Pancreas (tissue), 10 donors: Measurements from ENCODE around the gene BEND2. TPM values are rescaled to one million over a fixed set of nuclear protein-coding genes. Genes with fewer than 3 reads are reported as not detected.
A peak's percentile ranks its signal among the peaks of the same experiment; 100 is the strongest.
"Not testable (repeated sequence)": the region's sequence is repeated elsewhere in the genome, so short reads cannot be mapped to it uniquely, and the experiment has no call there.

Experiments
- ATAC-seq, 4 donors: fragments of 200-7000 bp; cut with Tn5 transposase; one replicate each; pipeline versions ENCODE4 v1.8.0 to v1.9.1; 2020; ENCODE audit warnings: mild to moderate bottlenecking in 4 of 4, moderate library complexity in 4 of 4
- DNase-seq, 6 donors: peaks; one replicate each; pipeline ENCODE4 v3.0.0-alpha.2; 2020
- FAIRE-seq: peaks from 2 replicates; lab custom pipeline; 2012; peaks lifted over from hg19 to GRCh38; lab: Jason Lieb, UNC
- H3K27ac ChIP-seq, 4 donors: fragments of 200-600 bp; sonication (generic); 1 replicate in 3 of 4; 2 replicates in 1 of 4; pipeline versions ENCODE4 v1.5.0 to v1.8.0; 2020
- H3K27me3 ChIP-seq, 4 donors: fragments of 200-600 bp; one replicate each; pipeline ENCODE4 v1.8.0; 2021
- H3K36me3 ChIP-seq, 3 donors: fragments of 200-600 bp; sonication (generic) in 1 of 3; one replicate each; pipeline versions ENCODE4 v1.5.0 to v1.8.0; 2020 to 2021
- H3K4me1 ChIP-seq, 3 donors: fragments of 200-600 bp; one replicate each; pipeline ENCODE4 v1.8.0; 2021
- H3K4me3 ChIP-seq, 4 donors: fragments of 200-600 bp; sonication (generic) in 2 of 4; one replicate each; pipeline versions ENCODE4 v1.5.0 to v1.8.0; 2020 to 2021
- H3K9me3 ChIP-seq, 4 donors: fragments of 200-600 bp; one replicate each; pipeline ENCODE4 v1.8.0; 2021
- WGBS, 2 donors: extraction: QIAGEN DNeasy Blood & Tissue Kit; methylation state at CpG; one replicate each; pipeline ENCODE4 v1.1.7; 2013; 5-methylcytosine and 5-hydroxymethylcytosine counted together
- intact Hi-C, 3 donors: fragments of 100-400 bp; cut with DNase I; formaldehyde crosslinking; loops; one replicate each; pipeline versions ENCODE4 v1.11.1 to v1.14.2; 2022
- polyA plus RNA-seq, 2 donors: library from polyadenylated mRNA; stranded (reverse); fragments of 200-250 nt; gene quantifications; one replicate each; pipeline ENCODE4 v1.2.3, GENCODE V29; 2013
- total RNA-seq, 6 donors: library from RNA; stranded (reverse); fragmentation: NEBNext Ultra II Directional in 4 of 6; extraction: Animal tissue kit (Norgen Biotek cat#: 25700) in 4 of 6; gene quantifications; one replicate each; pipeline versions ENCODE4 v1.2.1 to v1.2.4, GENCODE V29; 2021 to 2023
- TF ChIP-seq, protein P1 (sequence below), 4 donors: fragments of 200-600 bp; sonication (generic) in 3 of 4; IDR thresholded peaks; one replicate each; pipeline versions ENCODE4 v1.5.0 to v1.8.0; 2021; ENCODE audit warnings: antibody characterized with exemption in 4 of 4
- donor health status: healthy with polysubstance abuse.
- donor health status: DM: no; HTN: no; CAD: no; lungs with moderate emphysema.
- donor health status: DM: no; HTN: no; CAD: no.
- donor health status: control.
- donor health status: control.
- donor health status: Bipolar disorder and iron deficiency.
- donor health status: DM: yes; HTN: yes; CAD: no.
- donor health status: DM: no; HTN: no; CAD: no.
- donor health status: DM: no; HTN: no; CAD: no.
- donor health status: DM: yes; HTN: yes; CAD: no.

BEND2 gene
- not detected for total RNA-seq
- not detected for polyA plus RNA-seq

DNA sequence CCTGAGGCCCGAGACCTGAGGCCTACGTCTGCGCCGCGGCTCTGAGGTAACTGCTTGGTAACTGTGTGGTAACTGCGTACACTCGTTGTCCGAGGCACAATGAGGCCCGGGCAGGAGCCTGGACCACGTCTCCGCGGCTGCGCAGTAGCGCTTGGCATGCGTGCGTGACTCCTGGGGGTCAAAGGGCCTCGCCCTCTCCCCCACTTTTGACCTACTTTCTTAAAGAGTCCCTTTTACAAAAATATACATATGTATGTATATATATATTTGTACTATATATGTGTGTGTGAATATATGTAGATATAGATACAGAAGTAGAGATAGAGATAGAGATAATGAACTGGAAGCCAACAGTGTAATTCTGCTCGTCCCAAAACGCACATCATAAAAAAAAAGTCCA, at the start of gene BEND2:
Gene BEND2 (minus strand): TSS at position 101 of the 400 bp plus-strand sequence. CDS start 136 bp downstream, outside the sequence.
- no peaks in the 10 kb centered on the region for H3K27me3 ChIP-seq
- no peak within 1 kb of the TSS for H3K4me3 ChIP-seq
- H3K9me3 ChIP-seq = no peaks in the 10 kb centered on the region
- FAIRE-seq (no peak), ATAC-seq (no peak), DNase-seq (no peak)
- H3K27ac ChIP-seq = no peak within 1 kb of the TSS
- 89 to 90% methylated on average over 19 of the region's 19 CpGs for WGBS, 2 donors
- intact Hi-C loops = no loop called here
- H3K4me1 ChIP-seq = no peaks in the 10 kb centered on the region
- H3K36me3 ChIP-seq = no peaks in the 10 kb centered on the region
- TF ChIP-seq, protein P1, sequence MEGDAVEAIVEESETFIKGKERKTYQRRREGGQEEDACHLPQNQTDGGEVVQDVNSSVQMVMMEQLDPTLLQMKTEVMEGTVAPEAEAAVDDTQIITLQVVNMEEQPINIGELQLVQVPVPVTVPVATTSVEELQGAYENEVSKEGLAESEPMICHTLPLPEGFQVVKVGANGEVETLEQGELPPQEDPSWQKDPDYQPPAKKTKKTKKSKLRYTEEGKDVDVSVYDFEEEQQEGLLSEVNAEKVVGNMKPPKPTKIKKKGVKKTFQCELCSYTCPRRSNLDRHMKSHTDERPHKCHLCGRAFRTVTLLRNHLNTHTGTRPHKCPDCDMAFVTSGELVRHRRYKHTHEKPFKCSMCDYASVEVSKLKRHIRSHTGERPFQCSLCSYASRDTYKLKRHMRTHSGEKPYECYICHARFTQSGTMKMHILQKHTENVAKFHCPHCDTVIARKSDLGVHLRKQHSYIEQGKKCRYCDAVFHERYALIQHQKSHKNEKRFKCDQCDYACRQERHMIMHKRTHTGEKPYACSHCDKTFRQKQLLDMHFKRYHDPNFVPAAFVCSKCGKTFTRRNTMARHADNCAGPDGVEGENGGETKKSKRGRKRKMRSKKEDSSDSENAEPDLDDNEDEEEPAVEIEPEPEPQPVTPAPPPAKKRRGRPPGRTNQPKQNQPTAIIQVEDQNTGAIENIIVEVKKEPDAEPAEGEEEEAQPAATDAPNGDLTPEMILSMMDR (IDR thresholded peaks at IDR 0.05) = no peak

DNA sequence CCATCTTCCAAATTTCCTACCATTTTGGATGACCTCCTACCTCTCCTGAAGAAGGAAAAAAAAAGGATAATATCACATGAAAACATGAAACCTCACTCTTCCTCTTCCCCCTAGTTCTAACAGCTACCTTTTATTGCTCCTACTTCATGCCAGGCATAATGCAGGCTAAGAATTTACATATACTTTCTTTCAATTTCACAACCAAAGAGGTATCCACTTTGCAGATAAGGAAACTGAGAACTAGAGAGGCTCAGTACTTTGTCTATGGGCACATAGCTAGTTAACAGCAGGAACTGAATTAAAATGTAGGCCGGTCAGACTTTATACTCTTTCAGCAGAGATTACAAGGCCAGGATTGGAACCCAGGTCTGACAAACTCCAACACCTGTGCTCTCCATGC, 34.4 kb upstream of the BEND2 start:
- Histone ChIP-seq H3K27ac (no peak overlapping the region), H3K27me3 (peaks cover 0 to 7% (median 1%) of the 10 kb centered on the region in 4 donors), H3K4me1 (peaks cover 0 to 3% (median 0%) of the 10 kb centered on the region in 3 donors), H3K9me3 (no peaks in the 10 kb centered on the region), H3K4me3 (no peak overlapping the region), H3K36me3 (no peaks in the 10 kb centered on the region)
- FAIRE-seq = no peak
- intact Hi-C loops = no loop called here
- no peak for DNase-seq
- WGBS, 2 donors = 78 to 93% methylated on average over 1 of the region's 1 CpG
- no peak for ATAC-seq
- TF ChIP-seq, protein P1 (IDR thresholded peaks at IDR 0.05) = no peak

GRCh38 chrX:18252644-18253359, 32.1 kb upstream of the BEND2 start:
- no peak overlapping the region for H3K27ac ChIP-seq
- ATAC-seq (peak; percentile 31 to 72 (median 54)), DNase-seq (peak in 3 of 6 donors; percentile 2 to 17 (median 15)), FAIRE-seq (no peak)
- intact Hi-C loops = no loop called here
- WGBS, 2 donors = 14 to 23% methylated on average over 3 of the region's 3 CpGs
- H3K9me3 ChIP-seq = no peaks in the 10 kb centered on the region
- TF ChIP-seq, protein P1 (IDR thresholded peaks at IDR 0.05) = no peak
- peaks cover 0 to 3% (median 0%) of the 10 kb centered on the region in 3 donors for H3K4me1 ChIP-seq
- H3K4me3 ChIP-seq = no peak overlapping the region
- no peaks in the 10 kb centered on the region for H3K36me3 ChIP-seq
- H3K27me3 ChIP-seq = peaks cover 0 to 7% (median 1%) of the 10 kb centered on the region in 4 donors

DNA sequence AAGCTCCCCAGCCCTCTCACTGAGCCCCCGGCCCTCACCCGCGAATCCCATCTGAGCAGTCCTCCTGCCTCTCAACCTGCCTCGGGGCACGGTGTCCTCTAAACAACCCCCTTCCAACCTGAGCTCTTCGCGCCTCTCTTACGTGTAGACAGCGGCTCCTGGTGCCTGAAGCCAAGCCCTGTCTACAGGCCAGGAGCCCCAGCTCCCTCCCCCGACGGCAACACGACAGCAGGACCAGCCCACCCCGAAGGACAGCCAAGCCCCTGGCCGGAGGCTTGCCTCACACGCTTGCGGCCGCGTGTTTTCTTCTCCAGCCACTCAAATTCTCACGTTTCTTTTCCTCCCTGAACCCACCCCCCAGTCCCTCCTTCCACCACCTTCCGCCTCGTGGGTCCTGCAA, 9.0 kb upstream of the BEND2 start:
- FAIRE-seq = not testable (repeated sequence)
- 47 to 70% methylated on average over 12 to 19 of the region's 21 CpGs for WGBS, 2 donors

DNA sequence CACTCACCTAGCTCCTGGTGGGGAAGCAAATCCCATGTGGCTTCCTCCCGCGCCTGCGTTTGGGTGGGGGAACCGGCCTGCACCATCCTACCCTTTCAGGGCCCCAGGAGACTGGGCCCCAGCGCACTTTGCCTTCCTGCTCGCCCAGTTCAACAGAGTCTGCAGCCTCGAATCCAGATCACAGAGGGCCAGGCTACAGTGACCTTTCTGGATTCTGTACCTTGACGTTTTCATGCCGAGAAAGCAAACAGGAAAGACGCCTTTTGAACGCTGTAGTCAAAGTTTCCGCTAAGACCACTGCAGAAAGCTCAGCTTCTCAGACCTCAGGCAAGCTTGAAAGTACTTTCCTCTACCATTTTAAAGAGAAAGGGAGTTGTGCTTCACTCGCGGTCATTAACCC, 7.4 kb upstream of the BEND2 start:
- intact Hi-C loops = no loop called here
- no peak for DNase-seq
- ATAC-seq = no peak
- TF ChIP-seq, protein P1 (IDR thresholded peaks at IDR 0.05) = no peak
- no peak overlapping the region for H3K4me3 ChIP-seq
- FAIRE-seq = no peak
- no peaks in the 10 kb centered on the region for H3K36me3 ChIP-seq
- WGBS, 2 donors = 69 to 74% methylated on average over 14 of the region's 14 CpGs
- H3K27ac ChIP-seq = no peak overlapping the region
- H3K4me1 ChIP-seq = no peaks in the 10 kb centered on the region
- H3K27me3 ChIP-seq = no peaks in the 10 kb centered on the region
- H3K9me3 ChIP-seq = no peaks in the 10 kb centered on the region

More for the DNA sequence above, 9.0 kb upstream of the BEND2 start:
- H3K4me1 ChIP-seq, H3K27me3 ChIP-seq, H3K9me3 ChIP-seq, DNase-seq, intact Hi-C loops, H3K36me3 ChIP-seq, H3K27ac ChIP-seq, H3K4me3 ChIP-seq, ATAC-seq: not testable (repeated sequence)
